Gastroesophageal sphincter (tissue), 4 donors: ENCODE measurements around the gene OMA1. TPM values are rescaled to one million over a fixed set of nuclear protein-coding genes. Genes with fewer than 3 reads are reported as not detected.
A peak's percentile ranks its signal among the peaks of the same experiment; 100 is the strongest.

Experiments used
- ATAC-seq: fragments of 150-250 bp; one replicate; pipeline ENCODE4 v1.9.1; 2016; ENCODE audit warnings: mild to moderate bottlenecking, moderate library complexity
- H3K27ac ChIP-seq, 4 donors: fragments of 200-600 bp; sonication (generic) in 3 of 4; 1 replicate in 3 of 4; 2 replicates in 1 of 4; pipeline ENCODE4 v1.5.1; 2016 to 2019
- H3K27me3 ChIP-seq: fragments of 200-600 bp; sonication (generic); one replicate; pipeline ENCODE4 v1.5.1; 2019
- H3K36me3 ChIP-seq, 2 donors: fragments of 200-600 bp; sonication (generic); one replicate each; pipeline ENCODE4 v1.5.1; 2019; ENCODE audit warnings: control low read depth in 1 of 2
- H3K4me1 ChIP-seq, 3 donors: fragments of 200-600 bp; sonication (generic); 1 replicate in 2 of 3; 2 replicates in 1 of 3; pipeline ENCODE4 v1.5.1; 2016 to 2019; ENCODE audit warnings: control low read depth in 2 of 3
- H3K4me3 ChIP-seq, 2 donors: fragments of 200-600 bp; sonication (generic); one replicate each; pipeline ENCODE4 v1.5.1; 2019; ENCODE audit warnings: mild to moderate bottlenecking in 1 of 2, moderate library complexity in 1 of 2
- H3K9me3 ChIP-seq, 3 donors: fragments of 200-600 bp; sonication (generic); one replicate each; pipeline ENCODE4 v1.5.1; 2017 to 2019; ENCODE audit warnings: control low read depth in 2 of 3
- CTCF ChIP-seq, 4 experiments: fragments of 200-600 bp in 2 of 4; fragments of 450-650 bp in 2 of 4; sonication (generic) in 1 of 4; IDR thresholded peaks; one replicate each; pipeline ENCODE4 v1.5.1; 2017 to 2019; ENCODE audit warnings: antibody characterized with exemption in 4 of 4, mild to moderate bottlenecking in 2 of 4, moderate library complexity in 2 of 4
- EP300 ChIP-seq: sonication (generic); formaldehyde crosslinking; IDR thresholded peaks from one replicate; pipeline ENCODE4 v1.6.1; 2017; ENCODE audit warnings: antibody characterized with exemption, mild to moderate bottlenecking
- POLR2A ChIP-seq, 2 donors: fragments of 450-650 bp; IDR thresholded peaks; one replicate each; pipeline ENCODE4 v1.6.1; 2017; ENCODE audit warnings: antibody characterized with exemption in 2 of 2, mild to moderate bottlenecking in 2 of 2, moderate library complexity in 1 of 2
- POLR2AphosphoS5 ChIP-seq: sonication (generic); formaldehyde crosslinking; IDR thresholded peaks from one replicate; pipeline ENCODE4 v1.6.1; 2017; ENCODE audit warnings: antibody characterized with exemption
- WGBS, 2 donors: methylation state at CpG; one replicate each; pipeline ENCODE4 v1.1.5; 2018; ENCODE audit warnings: low coverage in 1 of 2; 5-methylcytosine and 5-hydroxymethylcytosine counted together
- total RNA-seq, 4 donors: library from RNA; depleted of rRNA; stranded (reverse); fragments of >200 nt; gene quantifications; one replicate each; pipeline ENCODE4 v1.1.0, GENCODE V29; 2016

Gene OMA1
- total RNA-seq, 4 donors from 2014 or later, result 29.1 to 54.2 (median 36.6) TPM

GRCh38 chr1:58577654-58578030, 31.1 kb upstream of the OMA1 start:
- Histone ChIP-seq H3K27me3 (peaks cover 56% of the 10 kb centered on the region), H3K4me1 (peaks cover 0 to 24% (median 7%) of the 10 kb centered on the region in 3 donors), H3K36me3 (no peaks in the 10 kb centered on the region), H3K27ac (no peak overlapping the region), H3K9me3 (no peaks in the 10 kb centered on the region), H3K4me3 (peak overlapping the region in 1 of 2 donors; percentile 49)
- WGBS, 2 donors, result 15 to 22% methylated on average over 2 to 3 of the region's 3 CpGs
- no peak for ATAC-seq
- TF ChIP-seq CTCF (IDR thresholded peaks at IDR 0.05) (no peak), POLR2AphosphoS5 (no peak), POLR2A (IDR thresholded peaks at IDR 0.05) (no peak), EP300 (no peak)

DNA sequence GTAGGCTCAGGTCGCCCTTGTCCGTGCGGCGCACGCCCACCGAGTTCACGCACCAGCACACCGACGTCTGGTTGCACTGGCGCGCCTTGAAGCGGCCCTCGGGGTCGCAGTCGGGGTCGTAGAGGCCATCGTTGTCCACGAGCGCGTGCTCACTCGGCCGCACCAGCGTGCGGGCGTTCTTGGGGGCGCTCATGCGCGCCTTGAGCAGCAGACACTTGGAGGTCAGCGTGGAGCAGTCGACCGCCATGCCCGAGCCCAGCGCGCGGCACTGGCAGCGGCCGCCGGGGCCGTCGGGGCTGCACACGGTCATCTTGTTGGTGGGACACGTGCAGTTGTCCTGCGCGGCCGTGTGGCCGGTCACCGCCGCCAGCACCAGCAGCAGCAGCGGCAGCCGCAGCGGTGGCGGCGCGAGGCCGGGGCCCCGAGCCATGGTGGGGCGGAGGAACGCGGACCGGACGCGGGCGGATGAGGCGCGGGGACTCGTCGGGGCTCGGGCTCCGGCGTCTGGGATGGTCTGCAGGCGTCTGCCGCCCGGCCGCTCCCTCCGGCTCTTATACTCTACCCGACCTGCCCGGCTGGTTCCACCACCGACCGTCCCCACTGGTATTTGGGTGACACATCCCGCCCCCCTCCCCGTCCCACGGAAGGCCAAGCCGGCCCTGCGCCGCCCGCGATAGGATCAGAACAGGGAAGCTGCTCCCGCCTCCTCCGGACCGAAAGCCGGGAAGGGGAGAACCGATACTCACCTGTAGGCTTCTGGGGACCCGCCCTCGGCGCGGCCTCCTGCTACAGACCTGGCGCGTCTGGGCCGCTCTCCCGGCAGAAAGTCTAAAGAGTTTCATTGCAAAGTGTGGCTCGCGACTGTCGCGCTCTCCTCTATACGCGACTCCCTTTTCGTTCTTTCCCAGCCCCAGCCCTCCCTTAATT, 30.5 kb upstream of the OMA1 start, which contains the start of gene TACSTD2:
Gene TACSTD2, minus strand, starts transcription at position 526 of the 927 bp plus-strand sequence. Its CDS starts 96 bp downstream, at position 430.
- peaks cover 61% of the 10 kb centered on the region for H3K27me3 ChIP-seq
- peak; percentile 39 for ATAC-seq
- H3K9me3 ChIP-seq, result no peaks in the 10 kb centered on the region
- WGBS, 2 donors, result 5 to 15% methylated on average over 4 to 16 of the region's 107 CpGs
- H3K36me3 ChIP-seq, result no peaks in the 10 kb centered on the region
- peak within 1 kb of the TSS; percentile 6 to 49 for H3K4me3 ChIP-seq
- TF ChIP-seq POLR2A (IDR thresholded peaks at IDR 0.05), result no peak
- no peak for TF ChIP-seq EP300
- peak in 1 of 4 experiments; percentile 23 for TF ChIP-seq CTCF (IDR thresholded peaks at IDR 0.05)
- no peak for TF ChIP-seq POLR2AphosphoS5
- H3K4me1 ChIP-seq, result peaks cover 0 to 24% (median 7%) of the 10 kb centered on the region in 3 donors
- peak within 1 kb of the TSS in 1 of 4 donors; percentile 9 for H3K27ac ChIP-seq

- H3K27ac ChIP-seq, result no peak overlapping the region
These were observed 29.8 kb upstream of the OMA1 start for GRCh38 chr1:58576325-58576726.

GRCh38 chr1:58575551-58576324, 29.2 kb upstream of the OMA1 start:
- Histone ChIP-seq H3K4me1 (peaks cover 0 to 24% (median 7%) of the 10 kb centered on the region in 3 donors), H3K27me3 (peaks cover 74% of the 10 kb centered on the region), H3K27ac (no peak overlapping the region), H3K36me3 (no peaks in the 10 kb centered on the region), H3K9me3 (no peaks in the 10 kb centered on the region), H3K4me3 (peak overlapping the region in 1 of 2 donors; percentile 49)
- WGBS, 2 donors, result 56 to 78% methylated on average over 11 to 20 of the region's 32 CpGs
- no peak for ATAC-seq
- TF ChIP-seq POLR2A (IDR thresholded peaks at IDR 0.05), result no peak
- no peak for TF ChIP-seq POLR2AphosphoS5
- TF ChIP-seq CTCF (IDR thresholded peaks at IDR 0.05), result no peak
- TF ChIP-seq EP300, result no peak

More at GRCh38 chr1:58576325-58576726, 29.8 kb upstream of the OMA1 start:
- Histone ChIP-seq H3K36me3 (no peaks in the 10 kb centered on the region), H3K27me3 (peaks cover 68% of the 10 kb centered on the region), H3K9me3 (no peaks in the 10 kb centered on the region), H3K4me1 (peaks cover 0 to 24% (median 7%) of the 10 kb centered on the region in 3 donors), H3K4me3 (peak overlapping the region; percentile 6 to 49)
- no peak for TF ChIP-seq EP300
- no peak for TF ChIP-seq POLR2AphosphoS5
- TF ChIP-seq CTCF (IDR thresholded peaks at IDR 0.05), result no peak
- no peak for TF ChIP-seq POLR2A (IDR thresholded peaks at IDR 0.05)
- WGBS, 2 donors, result 0% methylated on average over 1 of the region's 43 CpGs; no CpG with 5 or more reads in 1 of the 2 donors
- ATAC-seq, result peak; percentile 2
